Measurements from ENCODE around the gene ARR3. TPM values are rescaled to one million over a fixed set of nuclear protein-coding genes. Genes with fewer than 3 reads are reported as not detected.
"Not testable (repeated sequence)": the region's sequence is repeated elsewhere in the genome, so short reads cannot be mapped to it uniquely, and the experiment has no call there.

Gene ARR3
- total RNA-seq, 2 experiments from 2014 or later, result not detected

DNA sequence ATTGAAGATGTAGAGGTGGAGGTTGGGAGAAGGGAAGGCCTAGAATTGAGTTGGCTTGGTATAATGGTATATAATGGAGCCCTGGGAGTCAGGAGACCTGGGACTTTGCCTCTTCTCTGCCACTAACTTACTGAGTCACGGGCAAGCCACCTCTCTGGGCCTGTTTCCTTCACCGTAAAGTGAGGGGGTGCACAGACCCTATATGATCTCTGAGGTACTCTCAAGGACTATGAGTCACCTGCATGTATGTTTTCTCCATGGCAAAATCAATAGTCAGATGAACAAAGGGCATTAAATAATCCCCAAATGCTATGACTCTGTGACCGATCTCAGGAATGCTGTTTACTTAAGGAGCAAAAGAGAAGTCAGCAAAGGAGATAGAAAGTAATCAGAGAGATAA is 13.2 kb upstream of the ARR3 start:
- Mint-ChIP-seq H3K9me3 (no peaks in the 10 kb centered on the region), H3K27me3 (no peaks in the 10 kb centered on the region), H3K27ac (no peak overlapping the region), H3K4me3 (no peak overlapping the region), H3K36me3 (ENCODE audit: low read depth) (no peaks in the 10 kb centered on the region), H3K4me1 (peaks cover 17% of the 10 kb centered on the region)
- ChIA-PET CTCF (no interaction called here), POLR2A (no interaction called here)
- DNase-seq, result no peak

DNA sequence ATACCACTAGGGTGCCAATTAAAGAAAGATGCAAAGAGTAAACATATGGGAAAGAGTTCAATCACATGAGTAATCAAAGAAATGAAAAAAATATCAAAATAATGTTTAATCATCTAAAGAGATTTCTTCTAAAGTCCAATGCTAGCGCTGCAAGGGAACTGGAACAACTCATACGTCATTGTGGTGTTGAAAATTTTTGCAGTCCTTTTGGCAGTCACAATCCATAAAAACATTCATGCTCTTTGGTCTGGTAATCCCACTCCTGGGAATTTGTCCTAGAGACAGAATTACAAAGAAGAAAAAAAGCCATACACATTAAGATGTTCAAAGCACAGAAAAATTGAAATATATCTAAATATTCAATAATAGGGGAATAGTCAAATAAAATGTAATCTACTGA is 12.7 kb upstream of the ARR3 start:
- H3K9me3 Mint-ChIP-seq, result no peaks in the 10 kb centered on the region
- no peak overlapping the region for H3K27ac Mint-ChIP-seq
- ChIA-PET CTCF (no interaction called here), POLR2A (no interaction called here)
- no peak for DNase-seq
- H3K4me3 Mint-ChIP-seq, result no peak overlapping the region
- no peaks in the 10 kb centered on the region for H3K36me3 Mint-ChIP-seq (ENCODE audit: low read depth)
- no peaks in the 10 kb centered on the region for H3K27me3 Mint-ChIP-seq
- peaks cover 17% of the 10 kb centered on the region for H3K4me1 Mint-ChIP-seq

DNA sequence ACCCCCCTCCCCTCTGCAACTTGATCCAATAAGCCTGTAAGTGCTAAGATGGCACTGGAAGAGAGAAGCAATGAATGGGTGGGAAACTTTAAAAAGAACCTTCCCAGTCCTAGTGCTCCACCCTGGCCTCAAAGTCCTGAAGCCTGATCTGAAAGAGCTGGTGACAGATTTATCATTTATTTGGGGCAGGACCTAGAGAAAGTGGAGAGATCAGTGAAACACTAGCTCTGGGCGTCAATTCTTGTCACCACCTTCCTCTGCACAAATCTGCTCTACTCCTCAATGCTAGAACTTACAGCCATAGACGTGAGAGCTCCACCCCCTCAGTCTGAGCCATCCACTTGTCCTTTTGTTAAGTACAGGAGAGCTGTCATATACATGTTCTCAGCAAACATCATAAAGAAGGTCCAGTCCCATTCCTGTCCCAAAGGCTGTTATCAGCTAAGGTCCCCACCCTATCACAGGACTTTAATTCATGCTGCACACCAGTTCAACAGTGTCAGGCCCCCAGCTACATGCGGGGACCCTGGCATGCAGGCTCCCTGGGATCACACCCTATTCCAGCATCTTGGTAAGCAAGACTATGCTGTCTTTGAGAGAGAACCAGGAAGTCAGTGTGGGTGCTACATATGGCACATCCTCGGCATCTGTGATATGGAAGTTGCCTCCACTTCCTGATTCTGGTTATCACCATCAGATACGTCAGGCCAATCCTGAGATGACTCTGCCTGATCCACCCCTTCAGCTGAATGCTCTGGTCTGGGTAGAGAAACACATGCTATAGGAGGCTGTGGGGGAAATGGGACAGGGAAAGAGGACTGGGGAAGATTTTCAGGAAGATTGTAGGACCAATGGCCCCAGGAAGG is 10.5 kb upstream of the ARR3 start:
- Mint-ChIP-seq H3K27me3 (no peaks in the 10 kb centered on the region), H3K4me1 (peaks cover 17% of the 10 kb centered on the region), H3K27ac (no peak overlapping the region), H3K4me3 (no peak overlapping the region), H3K9me3 (no peaks in the 10 kb centered on the region), H3K36me3 (ENCODE audit: low read depth) (no peaks in the 10 kb centered on the region)
- ChIA-PET CTCF (no interaction called here), POLR2A (no interaction called here)
- no peak for DNase-seq

DNA sequence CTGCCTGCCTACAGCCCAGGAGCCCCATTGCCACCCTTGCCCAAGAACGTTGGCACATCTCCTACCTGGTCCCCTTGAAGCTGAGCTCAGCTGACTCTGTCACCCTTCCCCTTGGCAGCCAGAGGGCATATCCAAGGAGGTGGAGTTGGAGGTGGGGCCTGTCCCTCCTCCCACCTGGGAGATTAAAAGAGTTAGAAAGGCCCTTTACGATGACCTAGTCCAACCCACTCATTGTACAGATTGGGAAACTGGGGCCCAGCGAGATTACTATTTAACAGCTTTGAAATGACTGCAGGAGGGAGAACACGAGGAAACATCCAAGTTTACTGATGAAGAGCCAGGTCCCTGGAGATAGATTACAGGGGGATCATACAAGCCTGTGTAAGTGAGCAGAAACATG is 8.0 kb upstream of the ARR3 start, which contains the start of gene P2RY4:
Gene P2RY4 (minus strand): TSS at position 101 of the 400 bp plus-strand sequence. CDS start 580 bp downstream, outside the sequence.
- Mint-ChIP-seq H3K27ac (no peak within 1 kb of the TSS), H3K9me3 (no peaks in the 10 kb centered on the region), H3K36me3 (ENCODE audit: low read depth) (no peaks in the 10 kb centered on the region), H3K27me3 (no peaks in the 10 kb centered on the region), H3K4me1 (peaks cover 2% of the 10 kb centered on the region), H3K4me3 (no peak within 1 kb of the TSS)
- DNase-seq, result no peak
- POLR2A ChIA-PET, result no interaction called here
- CTCF ChIA-PET, result no interaction called here

DNA sequence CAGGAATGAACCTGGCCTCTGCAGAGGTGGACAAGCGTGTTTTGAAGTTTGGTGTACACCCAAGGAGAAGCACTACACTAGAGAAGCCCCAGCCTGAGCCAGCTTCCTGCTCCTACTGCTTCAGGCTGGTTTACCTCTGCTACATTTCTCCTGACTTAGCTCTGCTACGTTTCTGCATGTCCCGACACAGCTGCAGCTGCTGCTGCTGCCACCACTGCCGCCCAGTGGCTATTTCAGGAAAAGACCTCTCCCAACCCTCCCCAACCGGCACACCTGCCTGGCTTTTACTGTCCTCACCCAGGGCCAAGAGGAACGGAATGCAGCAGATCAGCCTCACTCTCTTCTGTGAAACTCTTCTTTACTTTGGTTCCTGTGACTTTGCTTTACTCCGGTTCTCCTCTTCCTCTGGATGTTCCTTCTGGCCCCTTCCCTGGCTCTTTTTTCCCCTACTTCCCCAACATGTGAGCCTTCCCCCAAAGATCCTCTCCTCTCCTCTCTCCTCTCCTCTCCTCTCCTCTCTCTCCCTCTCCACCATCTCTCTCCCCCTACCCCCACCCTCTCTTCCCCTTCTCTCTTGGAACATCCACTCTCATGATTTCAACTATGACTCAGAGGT is 5.1 kb upstream of the ARR3 start:
- peak; percentile 35 for DNase-seq
- H3K4me3 Mint-ChIP-seq, result no peak overlapping the region
- no peaks in the 10 kb centered on the region for H3K36me3 Mint-ChIP-seq (ENCODE audit: low read depth)
- POLR2A ChIA-PET, result no interaction called here
- no peaks in the 10 kb centered on the region for H3K27me3 Mint-ChIP-seq
- CTCF ChIA-PET, result no interaction called here
- H3K4me1 Mint-ChIP-seq, result peaks cover under 1% of the 10 kb centered on the region
- no peaks in the 10 kb centered on the region for H3K9me3 Mint-ChIP-seq
- H3K27ac Mint-ChIP-seq, result no peak overlapping the region

DNA sequence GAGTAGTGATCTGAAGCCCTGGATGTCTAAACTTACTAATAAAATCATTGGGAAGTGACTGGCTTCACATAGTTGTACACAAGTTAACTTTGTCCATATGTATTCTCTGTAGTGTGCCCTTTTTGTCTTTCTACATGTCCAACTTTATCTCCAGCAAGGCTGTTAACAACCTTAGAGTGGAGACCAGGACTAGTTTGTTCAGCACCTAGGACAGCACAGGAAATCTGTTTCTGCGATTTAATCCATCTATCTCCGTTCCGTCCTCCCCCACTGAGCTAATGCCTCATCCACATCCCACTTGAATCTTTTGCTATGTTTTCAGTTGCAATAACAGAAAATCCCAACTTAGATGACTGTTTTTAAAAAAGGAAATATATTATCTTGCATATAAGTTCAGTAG is 3.4 kb upstream of the ARR3 start:
- Mint-ChIP-seq H3K9me3 (no peaks in the 10 kb centered on the region), H3K27me3 (no peaks in the 10 kb centered on the region), H3K4me3 (no peak overlapping the region), H3K36me3 (ENCODE audit: low read depth) (no peaks in the 10 kb centered on the region), H3K27ac (no peak overlapping the region), H3K4me1 (no peaks in the 10 kb centered on the region)
- DNase-seq, result no peak
- CTCF ChIA-PET, result no interaction called here
- POLR2A ChIA-PET, result no interaction called here

- H3K9me3 Mint-ChIP-seq; POLR2A ChIA-PET; H3K36me3 Mint-ChIP-seq (ENCODE audit: low read depth); DNase-seq; H3K27me3 Mint-ChIP-seq; H3K27ac Mint-ChIP-seq; H3K4me1 Mint-ChIP-seq; CTCF ChIA-PET; H3K4me3 Mint-ChIP-seq: not testable (repeated sequence)
Observed at GRCh38 chrX:70274029-70274428, 5.9 kb downstream of the ARR3 start.

GRCh38 chrX:70279081-70279480 is 10.9 kb downstream of the ARR3 start:
- POLR2A ChIA-PET, result interaction anchor here (1.6 kb wide), 1 partner anchor 11 kb away, joined by 4 read pairs; the partner anchor contains the start of genes KIF4A and PDZD11
- H3K4me3 Mint-ChIP-seq, result no peak overlapping the region
- CTCF ChIA-PET, result no interaction called here
- no peaks in the 10 kb centered on the region for H3K4me1 Mint-ChIP-seq
- DNase-seq, result no peak
- peaks cover 8% of the 10 kb centered on the region for H3K36me3 Mint-ChIP-seq (ENCODE audit: low read depth)
- no peaks in the 10 kb centered on the region for H3K9me3 Mint-ChIP-seq
- no peak overlapping the region for H3K27ac Mint-ChIP-seq
- H3K27me3 Mint-ChIP-seq, result no peaks in the 10 kb centered on the region

GRCh38 chrX:70280573-70280972 is 12.4 kb downstream of the ARR3 start:
- Mint-ChIP-seq H3K4me1 (no peaks in the 10 kb centered on the region), H3K36me3 (ENCODE audit: low read depth) (peaks cover 8% of the 10 kb centered on the region), H3K4me3 (no peak overlapping the region), H3K9me3 (no peaks in the 10 kb centered on the region), H3K27ac (no peak overlapping the region), H3K27me3 (no peaks in the 10 kb centered on the region)
- CTCF ChIA-PET, result no interaction called here
- POLR2A ChIA-PET, result interaction anchor here (1.6 kb wide), 1 partner anchor 9 kb away, joined by 4 read pairs; the partner anchor contains the start of genes KIF4A and PDZD11
- no peak for DNase-seq

- Mint-ChIP-seq H3K4me3 (no peak within 1 kb of the TSS), H3K27ac (no peak within 1 kb of the TSS), H3K4me1 (no peaks in the 10 kb centered on the region), H3K9me3 (no peaks in the 10 kb centered on the region), H3K27me3 (no peaks in the 10 kb centered on the region), H3K36me3 (ENCODE audit: low read depth) (peaks cover 19% of the 10 kb centered on the region)
- no peak for DNase-seq
- ChIA-PET CTCF (no interaction called here), POLR2A (no interaction called here)
Observed at GRCh38 chrX:70281951-70282350, 13.8 kb downstream of the ARR3 start, which contains the start of gene RAB41. RAB41 (plus strand) TSS chrX:70282172; CDS start chrX:70282218, 46 bp downstream.

DNA sequence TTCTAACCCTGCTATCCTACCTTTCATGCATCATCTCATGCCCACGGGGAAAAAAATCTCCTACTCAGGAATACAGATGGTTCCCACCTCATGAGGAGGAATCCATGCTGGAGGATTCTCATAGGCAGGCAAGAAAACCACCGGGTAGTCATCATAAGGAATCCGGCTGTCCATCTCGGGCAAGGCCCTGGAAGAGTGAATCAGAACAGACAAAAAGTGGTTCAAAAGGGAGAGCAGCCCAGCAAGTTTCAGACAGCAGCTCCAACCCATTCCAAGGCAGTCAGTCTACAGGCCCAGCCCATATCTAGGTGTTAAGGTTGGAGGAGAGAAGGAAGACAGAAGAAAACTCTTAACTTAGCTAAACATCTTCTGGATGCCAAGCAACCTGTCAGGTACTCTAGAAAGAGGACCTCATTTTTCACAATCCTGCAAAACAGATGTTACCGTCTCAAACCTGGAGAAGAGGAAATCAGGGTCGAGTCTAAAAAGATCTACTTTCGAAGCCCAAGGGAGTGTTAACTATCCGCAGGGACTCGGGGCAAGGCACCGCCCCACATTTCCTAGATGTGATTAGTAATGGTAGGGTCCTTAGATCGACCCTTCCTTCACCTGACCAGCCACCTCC is 21.1 kb downstream of the ARR3 start:
- H3K27ac Mint-ChIP-seq, result peak overlapping the region; percentile 85
- H3K9me3 Mint-ChIP-seq, result no peaks in the 10 kb centered on the region
- H3K4me1 Mint-ChIP-seq, result peaks cover 33% of the 10 kb centered on the region
- H3K4me3 Mint-ChIP-seq, result peak overlapping the region; percentile 89
- H3K36me3 Mint-ChIP-seq (ENCODE audit: low read depth), result peaks cover 32% of the 10 kb centered on the region
- H3K27me3 Mint-ChIP-seq, result no peaks in the 10 kb centered on the region
- POLR2A ChIA-PET, result interaction anchor here (0.6 to 2.0 kb wide), 7 partner anchors 10 to 1988 kb away, joined by 3 to 10 read pairs (median 3); partner anchors contain the start of genes IGBP1 and RPS4X
- no peak for DNase-seq
- CTCF ChIA-PET, result interaction anchor here (0.6 to 3.1 kb wide), 6 partner anchors 11 to 375 kb away, joined by 3 to 11 read pairs (median 4); partner anchors contain the start of gene IGBP1

- peak within 1 kb of the TSS; percentile 89 for H3K4me3 Mint-ChIP-seq
- ChIA-PET CTCF (interaction anchor here (0.6 to 3.1 kb wide), 7 partner anchors 10 to 375 kb away, joined by 3 to 11 read pairs (median 4); partner anchors contain the start of gene IGBP1), POLR2A (interaction anchor here (0.6 to 2.0 kb wide), 10 partner anchors 10 to 1987 kb away, joined by 3 to 10 read pairs (median 3); partner anchors contain the start of genes IGBP1 and RPS4X)
- H3K27ac Mint-ChIP-seq, result peak within 1 kb of the TSS; percentile 85
- no peaks in the 10 kb centered on the region for H3K27me3 Mint-ChIP-seq
- peak; percentile 88 for DNase-seq
- H3K36me3 Mint-ChIP-seq (ENCODE audit: low read depth), result peaks cover 32% of the 10 kb centered on the region
- H3K4me1 Mint-ChIP-seq, result peaks cover 33% of the 10 kb centered on the region
- H3K9me3 Mint-ChIP-seq, result no peaks in the 10 kb centered on the region
Observed at GRCh38 chrX:70289793-70290770, 21.9 kb downstream of the ARR3 start, which contains the start of the genes KIF4A and PDZD11. KIF4A (plus strand) TSS chrX:70290104; CDS start chrX:70290459, 355 bp downstream. PDZD11 (minus strand) TSS chrX:70289927; CDS start chrX:70289341, 586 bp downstream.
